ENCODE results near the gene TRPM3.

Gene TRPM3

GRCh38 chr9:70924895-70925547 lies 196.4 kb downstream of the TRPM3 start:
- no peak overlapping the region for H3K27ac ChIP-seq (replicated peaks)
- no peak overlapping the region for H3K4me3 ChIP-seq (replicated peaks; ENCODE audit: insufficient read depth, low read length)
- H3K27me3 ChIP-seq (ENCODE audit: insufficient read depth, poor library complexity, severe bottlenecking): no peaks in the 10 kb centered on the region
- DNase-seq (ENCODE audit: low read depth in 1 of 2, low spot score in 1 of 2): peak; percentile 1 to 18
- no peak for TF ChIP-seq GABPA (IDR thresholded peaks at IDR 0.05; ENCODE audit: low read depth)
- TF ChIP-seq SPI1 (IDR thresholded peaks at IDR 0.05; ENCODE audit: borderline replicate concordance, low read depth): no peak
- peak; percentile 67 for TF ChIP-seq CTCF (IDR thresholded peaks at IDR 0.05; ENCODE audit: insufficient read depth, low read length)

- Histone ChIP-seq H3K4me3 (replicated peaks; ENCODE audit: insufficient read depth, low read length) (no peak overlapping the region), H3K27me3 (ENCODE audit: insufficient read depth, poor library complexity, severe bottlenecking) (no peaks in the 10 kb centered on the region), H3K27ac (replicated peaks) (no peak overlapping the region)
- no peak for DNase-seq (ENCODE audit: low read depth in 1 of 2, low spot score in 1 of 2)
- TF ChIP-seq SPI1 (IDR thresholded peaks at IDR 0.05; ENCODE audit: borderline replicate concordance, low read depth): no peak
Measured at GRCh38 chr9:70924380-70924779, 197.0 kb downstream of the TRPM3 start.

- no peaks in the 10 kb centered on the region for H3K27me3 ChIP-seq (ENCODE audit: insufficient read depth, poor library complexity, severe bottlenecking)
- no peak for DNase-seq (ENCODE audit: low read depth in 1 of 2, low spot score in 1 of 2)
- TF ChIP-seq SPI1 (IDR thresholded peaks at IDR 0.05; ENCODE audit: borderline replicate concordance, low read depth) (no peak), POLR2AphosphoS5 (IDR thresholded peaks at IDR 0.05; ENCODE audit: low read depth) (no peak), CTCF (IDR thresholded peaks at IDR 0.05; ENCODE audit: insufficient read depth, low read length) (no peak)
- TF ChIP-seq, protein P1, sequence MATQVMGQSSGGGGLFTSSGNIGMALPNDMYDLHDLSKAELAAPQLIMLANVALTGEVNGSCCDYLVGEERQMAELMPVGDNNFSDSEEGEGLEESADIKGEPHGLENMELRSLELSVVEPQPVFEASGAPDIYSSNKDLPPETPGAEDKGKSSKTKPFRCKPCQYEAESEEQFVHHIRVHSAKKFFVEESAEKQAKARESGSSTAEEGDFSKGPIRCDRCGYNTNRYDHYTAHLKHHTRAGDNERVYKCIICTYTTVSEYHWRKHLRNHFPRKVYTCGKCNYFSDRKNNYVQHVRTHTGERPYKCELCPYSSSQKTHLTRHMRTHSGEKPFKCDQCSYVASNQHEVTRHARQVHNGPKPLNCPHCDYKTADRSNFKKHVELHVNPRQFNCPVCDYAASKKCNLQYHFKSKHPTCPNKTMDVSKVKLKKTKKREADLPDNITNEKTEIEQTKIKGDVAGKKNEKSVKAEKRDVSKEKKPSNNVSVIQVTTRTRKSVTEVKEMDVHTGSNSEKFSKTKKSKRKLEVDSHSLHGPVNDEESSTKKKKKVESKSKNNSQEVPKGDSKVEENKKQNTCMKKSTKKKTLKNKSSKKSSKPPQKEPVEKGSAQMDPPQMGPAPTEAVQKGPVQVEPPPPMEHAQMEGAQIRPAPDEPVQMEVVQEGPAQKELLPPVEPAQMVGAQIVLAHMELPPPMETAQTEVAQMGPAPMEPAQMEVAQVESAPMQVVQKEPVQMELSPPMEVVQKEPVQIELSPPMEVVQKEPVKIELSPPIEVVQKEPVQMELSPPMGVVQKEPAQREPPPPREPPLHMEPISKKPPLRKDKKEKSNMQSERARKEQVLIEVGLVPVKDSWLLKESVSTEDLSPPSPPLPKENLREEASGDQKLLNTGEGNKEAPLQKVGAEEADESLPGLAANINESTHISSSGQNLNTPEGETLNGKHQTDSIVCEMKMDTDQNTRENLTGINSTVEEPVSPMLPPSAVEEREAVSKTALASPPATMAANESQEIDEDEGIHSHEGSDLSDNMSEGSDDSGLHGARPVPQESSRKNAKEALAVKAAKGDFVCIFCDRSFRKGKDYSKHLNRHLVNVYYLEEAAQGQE (IDR thresholded peaks at IDR 0.05; ENCODE audit: insufficient replicate concordance, low read depth): no peak
- no peak overlapping the region for H3K4me3 ChIP-seq (replicated peaks; ENCODE audit: insufficient read depth, low read length)
- H3K27ac ChIP-seq (replicated peaks): no peak overlapping the region
Measured at GRCh38 chr9:70923961-70924360, 197.5 kb downstream of the TRPM3 start.

GRCh38 chr9:70921136-70921535 lies 200.3 kb downstream of the TRPM3 start:
- Histone ChIP-seq H3K27ac (replicated peaks) (no peak overlapping the region), H3K27me3 (ENCODE audit: insufficient read depth, poor library complexity, severe bottlenecking) (no peaks in the 10 kb centered on the region), H3K4me3 (replicated peaks; ENCODE audit: insufficient read depth, low read length) (no peak overlapping the region)
- TF ChIP-seq CTCF (IDR thresholded peaks at IDR 0.05; ENCODE audit: insufficient read depth, low read length) (no peak), POLR2AphosphoS5 (IDR thresholded peaks at IDR 0.05; ENCODE audit: low read depth) (no peak), GABPA (IDR thresholded peaks at IDR 0.05; ENCODE audit: low read depth) (no peak), SPI1 (IDR thresholded peaks at IDR 0.05; ENCODE audit: borderline replicate concordance, low read depth) (no peak)
- TF ChIP-seq, protein P1 (IDR thresholded peaks at IDR 0.05; ENCODE audit: insufficient replicate concordance, low read depth): no peak
- no peak for DNase-seq (ENCODE audit: low read depth in 1 of 2, low spot score in 1 of 2)
